GM21526 (cell line): ENCODE data around the gene KCNC1.

Source experiments
- ATAC-seq: cut with Tn5 transposase; IDR thresholded peaks from one replicate; pipeline ENCODE4 v1.9.1; 2021; ENCODE audit warnings: moderate library complexity; ENCODE audit not compliant: unreplicated experiment, low FRiP score

The KCNC1 gene

DNA sequence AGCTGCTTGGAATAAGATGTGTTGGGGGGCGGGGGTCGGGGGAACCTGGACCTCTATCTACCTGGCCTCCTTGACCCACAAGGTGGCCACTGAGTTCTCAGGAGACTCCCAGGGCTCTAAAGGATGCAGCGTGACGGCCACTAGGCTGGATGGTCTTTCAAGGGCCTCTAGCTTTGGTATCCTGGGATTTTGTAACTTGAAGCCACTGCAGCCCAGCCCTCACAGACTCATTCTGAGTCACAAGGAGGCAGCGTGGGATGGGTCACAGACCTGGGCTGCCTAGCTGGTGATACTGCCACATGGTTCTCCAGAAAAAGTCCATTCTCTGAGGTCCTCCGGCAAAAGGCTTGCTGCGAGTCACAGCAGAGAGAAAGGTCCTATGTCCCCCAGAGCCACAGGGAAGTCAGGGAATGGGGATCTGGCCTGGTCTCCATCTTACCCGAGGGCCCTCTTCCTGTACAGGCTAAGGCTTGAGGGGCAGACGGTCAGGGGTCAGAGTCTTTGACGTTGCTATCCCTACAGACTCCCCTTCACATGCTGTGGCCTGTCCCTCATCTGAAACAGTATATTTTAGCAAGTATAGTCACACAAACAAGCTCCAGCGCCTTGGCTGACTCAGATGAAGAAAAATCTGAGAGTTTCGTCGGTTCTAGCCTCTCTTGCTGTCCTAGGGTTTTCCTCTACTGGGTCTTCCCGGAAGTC lies 52.4 kb downstream of the KCNC1 start:
- no peak for ATAC-seq

DNA sequence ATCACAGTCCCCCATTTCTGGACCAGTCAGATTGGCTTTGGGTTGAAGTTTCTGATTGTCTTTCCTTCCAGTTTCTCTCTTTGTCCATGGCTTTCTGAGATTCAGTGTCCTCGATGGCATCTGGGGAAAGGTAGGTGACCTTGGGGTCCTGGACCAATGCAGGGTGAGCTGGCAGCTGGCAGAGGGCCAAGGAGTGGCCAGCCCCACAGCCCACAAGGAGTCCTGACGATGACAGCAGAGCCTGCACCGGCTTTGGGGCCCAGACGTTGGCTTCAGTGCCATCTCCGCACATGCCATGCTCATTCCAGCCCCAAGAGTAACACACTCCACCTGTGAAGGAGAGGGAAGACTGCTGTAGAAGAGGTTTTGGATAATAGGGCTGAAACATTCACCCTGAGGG lies 53.5 kb downstream of the KCNC1 start:
- no peak for ATAC-seq

DNA sequence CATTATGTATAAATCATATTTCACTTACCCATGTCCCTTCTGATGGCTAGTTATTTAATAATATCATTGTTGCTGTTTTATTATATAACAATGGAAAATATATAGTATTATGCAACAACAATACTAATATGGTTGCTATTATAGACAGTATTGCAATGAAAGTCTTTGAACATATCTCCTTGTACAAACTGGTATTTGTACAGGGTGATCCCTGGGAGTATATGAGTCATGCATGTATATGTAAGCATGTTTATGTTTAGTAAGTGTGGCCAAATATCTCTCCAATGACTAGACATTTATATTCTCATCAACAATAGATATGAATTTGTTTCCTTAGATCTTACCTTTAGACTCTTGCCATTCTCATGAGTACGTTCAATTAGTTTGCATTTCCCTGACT lies 55.9 kb downstream of the KCNC1 start:
- ATAC-seq: no peak

DNA sequence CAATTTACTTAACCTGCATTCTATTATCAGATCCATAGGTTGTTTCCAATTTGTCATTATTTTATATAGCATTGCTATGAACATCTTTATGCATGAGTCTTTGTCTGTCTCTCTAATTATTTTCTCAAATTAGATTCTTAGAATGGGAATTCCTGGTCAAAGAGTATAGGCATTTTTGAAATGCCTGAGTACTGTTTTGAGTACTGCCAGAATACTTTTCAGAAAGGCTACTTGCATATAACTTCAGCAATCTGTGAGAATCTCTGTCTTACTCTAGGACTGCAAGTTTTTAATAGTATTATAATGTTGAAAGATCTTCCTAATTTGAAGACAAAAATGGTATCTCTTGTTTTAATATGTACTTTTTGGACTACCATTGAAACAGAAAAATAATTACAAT lies 56.6 kb downstream of the KCNC1 start:
- no peak for ATAC-seq

DNA sequence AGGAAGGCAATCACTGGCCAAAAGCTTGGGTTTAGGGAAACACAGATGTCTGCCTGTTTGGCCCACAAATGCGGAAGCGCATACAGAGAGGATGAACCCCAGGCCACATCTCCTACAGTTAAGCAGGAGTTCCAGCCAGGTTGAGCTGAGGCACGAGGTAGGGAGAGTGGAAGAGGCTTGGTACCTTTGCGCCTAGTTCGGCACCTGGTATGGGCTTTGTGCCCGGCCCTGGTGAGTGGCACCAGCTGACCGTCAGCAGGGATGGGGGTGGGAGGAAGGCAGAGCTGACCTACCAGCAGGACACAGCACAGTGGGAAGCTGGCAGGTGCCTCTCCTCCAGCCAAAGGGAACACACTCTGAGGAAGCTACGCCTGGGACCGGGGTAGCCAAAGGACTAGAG lies 57.6 kb downstream of the KCNC1 start:
- no peak for ATAC-seq

DNA sequence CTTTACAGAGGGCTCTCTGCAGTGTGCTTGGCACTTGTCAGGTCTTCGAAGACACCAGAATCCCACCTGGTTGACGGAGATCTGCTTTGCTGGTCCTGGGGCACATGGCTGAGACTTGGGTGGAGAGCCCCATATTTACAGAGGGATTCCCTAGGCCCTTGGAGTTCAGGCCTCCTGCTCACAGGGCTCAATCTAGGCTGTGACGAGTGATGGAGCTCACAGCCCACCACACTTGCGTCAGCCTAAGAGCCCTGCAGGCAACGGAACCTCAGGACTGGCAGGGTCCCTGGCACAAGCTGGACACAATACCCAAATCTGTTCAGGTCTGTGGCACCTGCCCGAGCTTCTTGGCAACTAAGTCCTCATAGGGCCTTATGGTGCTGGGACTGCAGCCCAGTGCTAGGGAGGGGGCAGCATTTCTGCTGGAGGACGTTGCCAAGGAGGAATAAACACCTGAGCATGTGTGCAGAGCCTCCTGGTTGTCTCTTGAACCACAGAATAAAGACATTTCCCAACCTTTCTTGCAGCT lies 59.1 kb downstream of the KCNC1 start:
- ATAC-seq: no peak

DNA sequence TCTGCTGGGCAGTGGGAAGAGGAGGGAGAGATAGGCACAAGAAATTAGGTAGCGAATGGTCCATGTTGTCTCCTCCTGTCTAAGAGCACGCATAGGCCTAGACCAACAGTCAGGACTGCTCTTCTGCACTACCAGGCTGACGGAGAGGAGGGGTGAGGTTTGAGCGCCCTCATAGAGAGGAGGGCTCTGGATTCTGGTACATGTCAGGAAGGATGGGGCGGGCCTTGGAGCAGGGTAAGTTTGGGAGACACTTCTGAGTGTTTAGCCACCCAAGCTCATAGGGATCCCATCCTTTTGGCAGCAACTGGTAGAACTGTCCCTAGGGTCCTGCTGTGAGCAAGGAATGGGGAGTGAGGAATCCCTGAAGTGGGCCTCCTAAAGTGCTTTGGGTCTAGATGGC lies 60.4 kb downstream of the KCNC1 start:
- ATAC-seq: no peak

DNA sequence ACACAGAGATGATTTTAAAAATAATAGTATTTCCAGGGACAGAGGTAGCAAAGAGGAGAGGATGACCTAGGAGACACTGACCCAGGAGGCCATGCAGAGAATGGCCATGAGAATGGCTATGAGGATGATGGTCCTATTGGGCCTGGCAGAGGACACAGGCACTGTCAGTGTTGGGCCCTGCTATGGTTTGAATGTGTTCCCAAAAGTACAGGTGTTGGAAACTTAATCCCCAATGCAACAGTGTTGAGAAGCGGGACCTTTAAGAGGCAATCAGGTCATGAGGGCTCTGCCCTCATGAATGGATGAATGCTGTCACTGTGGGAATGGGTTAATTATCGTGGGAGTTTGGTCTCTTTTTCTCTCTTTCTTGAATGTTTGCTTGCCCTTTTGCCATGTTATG lies 61.6 kb downstream of the KCNC1 start:
- ATAC-seq: no peak

DNA sequence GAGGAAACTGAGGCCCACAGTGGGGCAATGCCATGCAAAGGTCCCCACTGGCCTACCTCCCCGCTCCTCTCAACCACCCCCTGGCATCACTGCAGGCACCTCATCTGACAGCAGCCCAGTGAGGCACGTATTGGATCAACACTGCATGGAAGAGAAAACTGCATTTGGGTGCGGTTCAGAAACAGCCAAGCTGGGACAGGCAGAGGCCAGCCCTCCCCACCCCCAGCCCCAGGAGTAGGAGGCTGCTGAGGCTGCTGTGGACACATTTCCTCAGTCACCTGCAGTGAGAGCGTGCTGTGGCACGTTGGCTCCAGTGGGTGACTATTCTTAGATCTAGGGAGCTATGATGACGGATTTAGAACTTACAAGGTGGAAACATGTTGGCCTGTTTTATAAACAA lies 63.7 kb downstream of the KCNC1 start:
- no peak for ATAC-seq

DNA sequence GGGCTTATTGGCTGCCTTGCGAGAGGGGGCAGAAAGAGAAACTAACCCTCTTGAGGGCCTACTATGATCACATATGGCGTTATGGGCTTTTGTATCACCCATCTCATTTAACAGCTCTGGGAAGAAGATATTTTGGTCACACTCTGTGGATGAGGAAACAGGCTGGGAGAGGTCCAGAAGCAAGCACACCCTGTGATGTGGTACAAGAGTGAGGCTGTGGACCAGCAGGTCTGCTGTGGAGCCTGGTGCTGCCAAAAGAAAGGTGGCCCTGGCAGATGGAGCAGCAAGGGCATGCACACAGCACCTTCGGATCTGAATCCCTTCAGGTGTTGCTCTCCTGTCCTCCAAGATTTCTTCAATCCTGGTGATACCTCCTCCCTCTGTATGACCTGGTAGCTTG lies 64.1 kb downstream of the KCNC1 start:
- ATAC-seq: no peak

DNA sequence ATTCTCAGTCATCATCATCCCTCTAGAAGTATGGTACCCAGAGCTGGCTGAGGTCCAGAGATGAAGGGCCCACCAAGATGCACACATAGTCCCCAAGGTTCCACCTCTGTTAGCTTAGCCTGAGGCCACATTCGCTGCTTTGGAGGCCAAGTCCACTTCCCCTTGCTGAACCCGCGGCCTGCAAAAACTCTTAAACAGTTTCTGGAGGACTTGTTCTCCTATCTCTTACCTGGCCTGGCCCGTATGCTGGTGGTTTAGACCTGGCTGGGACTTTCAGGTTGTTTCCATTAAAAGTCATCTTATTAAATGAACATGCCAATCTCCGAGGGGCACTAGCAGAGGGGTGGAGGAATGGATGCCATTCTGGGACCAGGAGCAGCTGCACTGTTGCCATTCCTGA lies 64.6 kb downstream of the KCNC1 start:
- no peak for ATAC-seq

DNA sequence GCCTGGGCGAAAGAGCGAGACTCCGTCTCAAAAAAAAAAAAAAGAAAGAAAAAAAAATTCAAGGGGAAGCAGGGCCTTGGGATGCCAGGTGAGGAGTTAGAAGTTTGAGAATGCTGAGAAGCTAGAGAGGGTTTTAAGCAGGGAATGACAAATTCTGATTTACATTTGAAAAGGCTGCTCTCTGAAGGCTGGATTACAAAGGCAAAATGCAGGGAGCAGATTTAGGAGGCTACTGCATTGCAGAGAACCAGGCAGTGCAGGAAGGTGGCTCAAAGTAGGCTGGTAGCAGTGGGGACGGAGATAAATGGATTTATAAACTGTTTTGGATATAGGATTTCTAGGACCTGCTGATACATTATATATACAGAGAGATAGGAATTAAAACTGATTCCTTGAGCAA lies 66.6 kb downstream of the KCNC1 start:
- ATAC-seq: no peak

DNA sequence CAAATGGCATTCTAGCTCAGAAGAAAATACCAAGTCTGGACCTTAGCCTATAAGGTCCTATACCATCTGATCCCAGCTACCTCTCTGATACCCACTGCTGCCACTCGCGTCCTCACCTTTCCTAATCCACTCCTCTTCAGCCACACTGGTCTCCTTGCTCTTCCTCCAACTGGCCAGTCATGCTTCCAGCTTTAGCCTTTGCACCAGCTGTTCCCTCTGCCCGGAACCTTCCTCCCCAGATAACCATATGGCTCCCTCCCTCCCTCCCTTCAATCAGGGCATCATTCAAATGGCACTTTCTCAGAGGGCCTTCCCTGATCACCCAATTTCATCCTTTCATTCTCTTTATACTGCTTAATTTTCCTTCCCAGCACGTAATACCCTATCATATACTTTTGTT lies 67.9 kb downstream of the KCNC1 start:
- ATAC-seq: no peak

DNA sequence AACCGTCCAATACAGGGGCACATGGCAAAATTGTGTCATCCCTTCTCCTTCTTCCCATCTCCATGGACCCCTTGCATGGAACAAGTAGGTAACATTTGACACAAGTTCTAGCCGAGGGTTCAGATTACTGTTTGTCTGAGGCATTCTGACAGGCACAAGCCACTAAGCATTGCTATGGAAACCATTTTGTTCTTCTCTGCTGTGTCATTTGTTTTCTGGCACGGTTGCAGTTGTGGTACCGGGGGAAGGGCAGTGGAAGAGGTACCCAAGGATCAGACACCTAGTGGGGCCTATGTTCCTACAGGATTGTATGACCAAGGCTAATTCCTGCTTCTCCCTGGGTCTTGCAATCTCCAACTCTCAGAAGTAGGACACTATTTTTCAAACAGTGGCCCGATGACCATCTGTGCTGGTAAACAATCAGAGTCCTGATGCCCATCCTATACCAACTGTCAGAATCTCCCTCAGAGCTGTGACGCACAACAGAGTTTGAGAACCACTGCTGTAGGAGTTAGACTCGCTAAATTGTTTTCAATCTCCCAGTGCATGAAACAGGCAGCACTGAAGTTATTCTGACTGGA lies 69.3 kb downstream of the KCNC1 start:
- no peak for ATAC-seq

DNA sequence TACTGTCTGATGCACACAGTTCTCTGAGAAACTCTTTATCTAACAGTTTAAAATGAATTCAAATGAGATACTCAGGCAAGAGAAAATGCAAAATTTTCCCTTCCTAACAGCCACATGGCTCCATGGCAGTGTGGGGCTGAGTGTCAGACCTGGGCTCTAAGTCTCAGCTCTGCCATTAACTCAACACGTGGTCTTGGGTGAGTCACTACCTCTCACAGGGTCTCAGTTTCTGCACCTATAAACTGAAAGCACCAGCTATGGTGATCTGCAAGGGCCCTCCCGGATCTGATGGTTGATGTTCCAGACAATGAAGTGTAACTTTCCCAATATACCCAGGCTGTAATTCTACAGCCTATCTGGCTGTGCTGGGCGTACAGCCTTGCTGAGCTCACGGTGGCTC lies 70.5 kb downstream of the KCNC1 start:
- no peak for ATAC-seq

DNA sequence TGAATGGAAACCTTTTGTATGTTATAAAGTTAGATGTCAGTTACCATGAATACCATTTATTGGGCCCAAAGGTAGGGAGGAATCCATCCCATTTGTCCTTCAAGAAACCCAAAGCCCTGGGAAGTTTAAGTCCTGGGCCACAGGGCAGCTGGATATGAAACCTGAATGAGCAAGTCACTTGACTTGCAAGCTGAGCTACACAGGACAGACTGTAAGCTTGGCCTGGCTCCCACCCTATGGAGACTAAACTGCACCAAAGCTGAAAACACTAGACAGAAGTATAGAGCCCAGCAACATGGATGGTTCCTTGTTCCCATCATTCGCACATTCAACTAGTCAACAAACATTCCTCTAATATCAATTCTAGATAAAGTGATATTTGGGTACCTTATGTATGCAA lies 71.3 kb downstream of the KCNC1 start:
- no peak for ATAC-seq

DNA sequence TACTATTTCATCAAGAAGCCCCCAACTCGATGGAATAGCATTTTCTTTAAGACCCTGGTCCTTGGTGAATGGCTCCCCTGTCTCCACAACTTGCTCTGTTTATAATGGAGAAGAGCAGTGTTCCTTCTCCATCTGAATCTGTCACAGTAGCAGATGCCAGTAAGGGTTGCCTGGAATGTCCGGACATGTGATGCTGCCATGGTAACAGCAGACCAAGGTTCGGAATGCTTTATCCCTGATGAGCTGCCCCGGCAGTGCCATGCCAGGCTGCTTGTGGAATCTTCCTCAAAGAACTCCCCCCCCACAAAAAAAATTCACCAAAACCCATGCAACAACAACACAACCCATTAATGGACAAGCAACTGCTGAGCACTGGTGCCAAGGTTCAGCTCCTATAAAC lies 72.5 kb downstream of the KCNC1 start:
- ATAC-seq: no peak

DNA sequence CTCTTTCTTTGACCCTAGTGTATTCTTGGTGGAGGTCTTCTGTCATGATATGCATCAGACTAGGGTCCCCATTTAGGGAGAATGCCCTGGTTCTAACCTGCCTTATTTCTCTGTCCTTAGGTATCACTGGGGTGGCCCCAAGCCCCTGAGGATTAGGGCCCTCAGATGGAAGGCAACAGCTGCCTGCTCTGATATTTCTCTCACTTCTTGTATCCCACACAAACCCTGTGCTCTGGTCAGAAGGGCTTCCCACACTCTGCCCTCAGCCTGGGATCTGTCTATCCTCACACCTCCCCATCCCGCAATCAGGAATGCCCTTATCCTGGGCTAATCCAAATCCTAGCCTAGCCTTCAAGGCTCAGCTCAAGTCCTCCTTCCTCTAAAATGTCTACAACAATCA lies 75.5 kb downstream of the KCNC1 start:
- no peak for ATAC-seq

DNA sequence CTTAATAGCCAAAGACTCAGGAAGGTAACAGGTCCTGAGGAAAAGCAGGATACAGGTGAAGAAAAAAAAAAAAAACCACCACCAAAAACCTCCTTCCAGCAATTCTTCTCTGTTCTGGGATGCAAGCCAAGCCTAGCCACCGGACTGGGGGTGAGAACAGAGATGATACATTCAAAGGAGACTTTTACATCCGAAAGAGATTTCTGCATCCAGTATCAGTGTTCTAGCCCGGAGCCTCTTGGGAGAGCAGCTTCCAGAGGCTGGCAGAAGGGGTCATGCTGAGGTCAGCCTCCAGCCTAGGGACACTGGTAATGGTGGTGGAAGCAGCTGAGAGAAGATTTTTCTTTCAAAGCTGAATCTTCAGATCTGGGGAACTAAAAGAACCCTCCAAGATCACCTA lies 76.2 kb downstream of the KCNC1 start:
- no peak for ATAC-seq

DNA sequence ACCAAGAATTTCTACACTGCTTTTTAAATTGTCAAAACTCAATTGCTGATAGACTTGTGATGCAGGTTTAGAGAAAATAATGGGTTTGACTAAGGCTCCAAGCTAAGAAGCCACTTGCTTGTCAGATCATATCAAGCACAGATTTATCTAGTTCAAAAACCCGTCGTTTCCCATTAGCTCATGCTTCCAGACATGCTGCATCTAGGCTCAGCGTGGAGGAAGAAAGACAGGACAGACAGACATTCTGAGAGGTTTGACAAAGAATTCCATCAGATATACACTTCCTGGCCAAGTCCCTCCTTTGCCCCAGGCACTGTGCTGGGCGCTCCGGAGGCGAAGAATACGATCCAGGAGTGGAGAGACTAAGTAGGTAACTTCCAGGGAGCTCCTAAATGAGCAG lies 76.8 kb downstream of the KCNC1 start:
- ATAC-seq: no peak

DNA sequence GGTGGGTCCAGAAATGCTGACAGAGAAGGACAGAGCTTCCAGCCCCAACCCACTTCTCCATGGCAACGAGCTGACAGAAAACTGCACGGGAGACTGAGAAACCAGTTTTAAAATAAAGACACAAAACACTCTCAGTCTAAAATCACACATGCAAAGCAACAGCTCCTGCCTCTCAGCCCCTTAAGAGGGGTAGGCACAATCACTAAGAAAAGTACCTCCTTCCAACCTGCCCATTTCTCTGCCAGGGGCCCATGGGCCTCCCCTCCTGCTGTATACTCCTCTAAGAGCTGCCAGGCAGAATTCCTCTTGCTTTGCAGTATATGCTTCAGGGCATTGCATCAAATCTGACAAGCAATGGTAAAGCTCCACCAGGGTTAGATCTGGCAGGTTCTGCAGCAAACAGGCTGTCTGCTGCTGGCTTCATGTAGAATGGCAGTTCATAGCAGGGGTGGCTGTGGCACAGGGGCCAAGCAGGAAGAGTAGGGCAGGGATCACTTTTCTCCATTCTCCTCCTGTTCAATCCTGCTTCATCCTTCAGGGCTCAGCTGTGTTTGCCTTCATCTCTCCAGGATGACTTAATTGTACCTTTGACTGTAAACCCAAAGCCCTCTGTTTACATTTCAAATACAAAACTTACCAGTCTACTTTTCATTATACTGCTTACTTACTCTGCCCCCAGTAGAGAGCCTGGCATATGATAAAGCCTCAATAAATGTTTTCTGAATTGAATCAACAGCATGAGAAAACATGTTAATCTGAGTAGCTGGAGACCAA lies 77.7 kb downstream of the KCNC1 start:
- ATAC-seq: no peak

DNA sequence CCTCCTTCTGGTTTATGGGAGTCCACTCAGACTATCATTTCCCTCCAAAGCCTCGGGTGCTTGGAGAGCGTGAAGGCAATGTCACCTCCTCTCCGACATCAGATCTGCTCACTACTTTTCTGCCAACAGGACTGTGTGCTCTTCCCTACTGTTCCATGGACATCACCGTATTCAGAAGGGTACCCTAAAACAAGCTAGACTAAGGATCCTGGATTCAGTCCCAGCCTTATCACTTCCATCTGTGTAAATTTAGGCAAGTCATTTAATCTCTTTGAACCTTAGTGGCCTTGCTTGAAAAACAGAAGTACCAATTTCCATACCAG lies 78.2 kb downstream of the KCNC1 start:
- ATAC-seq: no peak
